Measurements from ENCODE around the gene TFE3. TPM values are rescaled to one million over a fixed set of nuclear protein-coding genes. Genes with fewer than 3 reads are reported as not detected.
A peak's percentile ranks its signal among the peaks of the same experiment; 100 is the strongest.

The TFE3 gene
- total and polyA plus RNA-seq, 2 experiments from 2014 or later, result 32.1 to 55.0 TPM

- no peak for TF ChIP-seq CTCF (IDR thresholded peaks at IDR 0.05; ENCODE audit: low read depth, low read length)
- Histone ChIP-seq H3K9me3 (ENCODE audit: low read depth) (no peaks in the 10 kb centered on the region), H3K4me1 (ENCODE audit: low read depth) (peaks cover 21% of the 10 kb centered on the region), H3K36me3 (peaks cover 3% of the 10 kb centered on the region), H3K4me3 (no peak overlapping the region), H3K27me3 (no peaks in the 10 kb centered on the region), H3K27ac (no peak overlapping the region)
- DNase-seq (ENCODE audit: low read depth in 1 of 2, low spot score in 1 of 2), result no peak
Observed at GRCh38 chrX:49043987-49044281, 777 bp upstream of the TFE3 start.

DNA sequence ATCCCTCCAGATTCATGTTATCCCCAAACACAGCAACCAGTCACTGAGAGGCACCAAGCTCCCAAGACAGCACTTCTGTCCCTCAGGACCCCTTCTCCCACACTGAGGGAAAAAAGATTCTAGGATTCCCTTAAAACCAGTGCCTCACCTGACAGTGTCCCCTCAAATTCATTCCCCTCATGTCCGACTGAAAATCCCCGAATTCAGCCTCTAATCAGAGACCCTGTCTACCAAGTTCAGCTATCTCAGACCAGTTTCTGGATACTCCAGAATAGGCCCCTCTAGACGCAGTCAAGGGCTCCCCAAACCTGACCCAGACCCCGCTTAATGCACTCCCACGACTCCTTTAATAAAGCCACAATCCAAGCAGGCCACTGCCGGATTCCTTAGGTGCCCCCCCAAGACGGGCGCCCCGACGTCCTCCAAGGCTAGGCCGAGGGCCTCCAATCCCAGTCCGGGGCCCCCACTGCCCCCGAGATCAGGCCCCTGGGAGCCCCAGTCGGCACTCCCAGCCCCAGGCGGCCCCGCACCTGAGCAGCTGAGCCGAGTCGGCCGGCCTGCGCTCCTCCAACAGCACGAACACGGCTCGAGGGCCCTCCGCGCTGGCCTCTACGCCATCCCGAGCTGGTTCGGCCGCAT lies 457 bp downstream of the TFE3 start:
- no peak for TF ChIP-seq CTCF (IDR thresholded peaks at IDR 0.05; ENCODE audit: low read depth, low read length)
- H3K9me3 ChIP-seq (ENCODE audit: low read depth), result no peaks in the 10 kb centered on the region
- H3K36me3 ChIP-seq, result peaks cover 9% of the 10 kb centered on the region
- peak overlapping the region; percentile 74 for H3K27ac ChIP-seq
- DNase-seq (ENCODE audit: low read depth in 1 of 2, low spot score in 1 of 2), result peak in 1 of 2 donors; percentile 13
- H3K4me3 ChIP-seq, result peak overlapping the region; percentile 61
- H3K4me1 ChIP-seq (ENCODE audit: low read depth), result peaks cover 21% of the 10 kb centered on the region
- H3K27me3 ChIP-seq, result no peaks in the 10 kb centered on the region

- DNase-seq (ENCODE audit: low read depth in 1 of 2, low spot score in 1 of 2), result peak in 1 of 2 donors; percentile 48
- Histone ChIP-seq H3K27me3 (no peaks in the 10 kb centered on the region), H3K4me1 (ENCODE audit: low read depth) (peaks cover 21% of the 10 kb centered on the region), H3K9me3 (ENCODE audit: low read depth) (no peaks in the 10 kb centered on the region), H3K4me3 (peak overlapping the region; percentile 61), H3K36me3 (peaks cover 17% of the 10 kb centered on the region), H3K27ac (peak overlapping the region; percentile 74)
- no peak for TF ChIP-seq CTCF (IDR thresholded peaks at IDR 0.05; ENCODE audit: low read depth, low read length)
Observed at GRCh38 chrX:49041744-49042580, 1.2 kb downstream of the TFE3 start.

DNA sequence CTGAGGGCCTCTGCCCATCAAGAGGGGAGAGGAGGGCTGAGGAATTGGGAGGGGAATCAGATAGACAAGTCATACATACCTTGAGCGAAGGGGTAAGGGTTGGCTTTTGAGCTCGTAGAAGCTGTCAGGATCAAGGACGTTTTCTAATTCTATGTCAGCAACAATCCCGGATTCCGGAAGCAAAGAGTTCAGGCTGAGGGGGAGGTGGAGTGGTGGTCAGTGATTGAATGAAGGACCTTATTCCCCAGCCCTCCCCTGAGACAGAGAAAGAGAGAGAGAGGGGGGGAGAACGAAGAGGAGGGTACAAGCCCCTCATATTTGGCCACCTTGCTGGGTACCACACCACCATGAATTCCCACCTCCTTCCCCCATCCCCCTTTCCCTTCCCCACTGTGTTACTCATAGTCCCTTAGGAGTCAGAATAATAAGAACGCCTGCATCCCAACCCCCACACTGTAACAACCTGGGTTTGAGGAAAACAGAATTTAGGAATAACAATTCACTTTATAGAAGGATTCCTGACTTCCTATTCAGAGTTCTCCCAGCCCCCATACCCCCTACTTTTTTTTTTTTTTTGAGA lies 2.7 kb downstream of the TFE3 start:
- peak in 1 of 2 donors; percentile 38 for DNase-seq (ENCODE audit: low read depth in 1 of 2, low spot score in 1 of 2)
- TF ChIP-seq CTCF (IDR thresholded peaks at IDR 0.05; ENCODE audit: low read depth, low read length), result no peak
- H3K27ac ChIP-seq, result peak overlapping the region; percentile 92
- peaks cover 21% of the 10 kb centered on the region for H3K4me1 ChIP-seq (ENCODE audit: low read depth)
- H3K27me3 ChIP-seq, result no peaks in the 10 kb centered on the region
- no peaks in the 10 kb centered on the region for H3K9me3 ChIP-seq (ENCODE audit: low read depth)
- peak overlapping the region; percentile 0 for H3K4me3 ChIP-seq
- H3K36me3 ChIP-seq, result peaks cover 22% of the 10 kb centered on the region

DNA sequence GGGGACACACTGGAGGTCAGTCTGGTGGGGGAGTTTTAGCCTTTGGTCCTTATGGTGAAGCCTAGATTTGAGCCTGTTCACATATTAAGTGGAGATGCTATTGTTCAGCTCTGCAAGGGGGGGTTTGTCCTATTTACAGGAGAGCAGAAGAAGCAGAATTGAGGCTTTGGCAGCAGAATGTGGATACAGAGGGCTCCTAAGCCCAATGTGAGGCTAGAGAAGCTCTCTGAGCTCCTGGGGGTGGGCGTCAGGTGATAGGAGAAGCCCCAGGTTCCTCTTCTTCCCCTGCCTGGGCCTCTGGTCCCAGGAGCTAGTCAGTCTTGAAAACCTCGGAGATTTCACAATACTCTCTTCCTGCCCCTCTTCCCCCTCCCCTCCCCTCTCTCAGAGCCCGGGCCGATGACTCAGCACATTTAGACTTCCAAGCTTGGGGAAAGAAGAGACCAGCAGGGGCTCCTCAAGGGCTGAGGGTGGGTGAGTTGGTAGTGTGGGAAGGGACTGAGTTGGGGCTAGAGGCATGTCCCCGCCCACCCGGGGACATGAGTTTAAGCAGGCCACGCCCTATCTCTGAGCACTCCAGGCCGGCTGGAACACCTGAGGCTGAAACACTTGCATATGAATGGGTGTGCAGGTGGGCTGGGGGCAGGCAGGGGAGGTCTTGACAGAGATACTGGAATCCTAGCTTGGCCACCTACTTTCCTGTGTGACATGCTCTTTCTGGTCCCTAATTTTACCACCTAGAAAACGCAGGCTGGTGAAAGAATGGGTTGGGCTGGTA lies 3.4 kb downstream of the TFE3 start:
- TF ChIP-seq CTCF (IDR thresholded peaks at IDR 0.05; ENCODE audit: low read depth, low read length), result peak; percentile 14
- DNase-seq (ENCODE audit: low read depth in 1 of 2, low spot score in 1 of 2), result peak; percentile 91 to 95
- H3K4me3 ChIP-seq, result peak overlapping the region; percentile 0
- no peaks in the 10 kb centered on the region for H3K27me3 ChIP-seq
- no peaks in the 10 kb centered on the region for H3K9me3 ChIP-seq (ENCODE audit: low read depth)
- H3K27ac ChIP-seq, result peak overlapping the region; percentile 92
- H3K4me1 ChIP-seq (ENCODE audit: low read depth), result peaks cover 21% of the 10 kb centered on the region
- peaks cover 22% of the 10 kb centered on the region for H3K36me3 ChIP-seq

All from cardiac muscle cell (in vitro differentiated cells and primary cell).